ENCODE results near the gene CNTROB. TPM values are rescaled to one million over a fixed set of nuclear protein-coding genes. Genes with fewer than 3 reads are reported as not detected.

Gene CNTROB
- total RNA-seq, 1 experiment from 2014 or later: 30.1 TPM

- H3K18ac ChIP-seq (ENCODE audit: insufficient read length, low read depth, low read length): no peak overlapping the region
- H2BK20ac ChIP-seq (ENCODE audit: low read depth, low read length, poor library complexity, severe bottlenecking): no peak overlapping the region
- H3K9ac ChIP-seq (ENCODE audit: extremely low read depth, insufficient read length, low read length): no peak overlapping the region
- H3K9me3 ChIP-seq (ENCODE audit: control insufficient read depth, low read depth, low read length): no peaks in the 10 kb centered on the region
- H4K8ac ChIP-seq (replicated peaks; ENCODE audit: insufficient read length, low read depth, low read length): no peak overlapping the region
- no CpG with 5 or more reads among the region's 3 CpGs for WGBS (ENCODE audit: extremely low coverage, insufficient read length, low lambda C conversion rate)
- Mint-ChIP-seq H3K4me3 (no peak overlapping the region), H3K27ac (no peak overlapping the region), H3K4me1 (peaks cover 3 to 8% of the 10 kb centered on the region in 2 experiments; a peak in 3 of 4 replicates), H3K9me3 (peaks cover 4 to 8% of the 10 kb centered on the region in 2 experiments; a peak in 4 of 5 replicates), H3K27me3 (ENCODE audit: low read depth) (peaks cover 32% of the 10 kb centered on the region), H3K36me3 (ENCODE audit: insufficient read depth in 1 of 3, low read depth in 3 of 3) (no peaks in the 10 kb centered on the region; a peak in 1 of 7 replicates)
- no peak overlapping the region for H4K91ac ChIP-seq (ENCODE audit: insufficient read length, low read depth, low read length)
- no peak overlapping the region for H3K27ac ChIP-seq (ENCODE audit: insufficient read length, low read depth, low read length)
- H3K56ac ChIP-seq (ENCODE audit: insufficient read length, low read depth, low read length): no peak overlapping the region
- H2BK120ac ChIP-seq (ENCODE audit: low read depth, low read length, poor library complexity, severe bottlenecking): no peak overlapping the region
- H3K27me3 ChIP-seq (ENCODE audit: insufficient read depth, low read length): no peaks in the 10 kb centered on the region
- no peaks in the 10 kb centered on the region for H4K20me1 ChIP-seq (ENCODE audit: control insufficient read depth, insufficient read depth, insufficient read length)
- no peak overlapping the region for H3K4me2 ChIP-seq (ENCODE audit: insufficient read depth, insufficient read length, low read length)
- H3K23me2 ChIP-seq (ENCODE audit: insufficient read length, low read depth, low read length, poor library complexity, severe bottlenecking): peaks cover 5% of the 10 kb centered on the region
- H3K79me2 ChIP-seq (ENCODE audit: insufficient read depth, low read length): no peaks in the 10 kb centered on the region
- H4K5ac ChIP-seq (ENCODE audit: insufficient read length, low read depth, low read length): no peak overlapping the region
- H3K4ac ChIP-seq (ENCODE audit: low read depth, low read length): no peak overlapping the region; the same call in 1 of the 2 replicates
- H2BK5ac ChIP-seq (ENCODE audit: insufficient read length, low read length): no peak overlapping the region
- no peak overlapping the region for H3T11ph ChIP-seq (ENCODE audit: low read length)
- H3K79me1 ChIP-seq (ENCODE audit: insufficient read depth, low read depth, low read length, poor library complexity, severe bottlenecking): no peaks in the 10 kb centered on the region
- no peak overlapping the region for H3K23ac ChIP-seq (ENCODE audit: insufficient read length, low read depth, low read length)
- no peaks in the 10 kb centered on the region; the same call in 1 of the 2 replicates for H3K4me1 ChIP-seq (ENCODE audit: insufficient read depth, low read length)
- H2AK5ac ChIP-seq (ENCODE audit: insufficient read length, low read length): no peak overlapping the region
- H3K14ac ChIP-seq (ENCODE audit: insufficient read depth, low read length): no peak overlapping the region
- no peak for DNase-seq
- H2AFZ ChIP-seq (ENCODE audit: low read length): no peak overlapping the region
- no peak overlapping the region for H2BK12ac ChIP-seq (ENCODE audit: insufficient read length, low read depth, low read length)
- no peak for TF ChIP-seq CTCF (conservative IDR thresholded peaks at IDR 0.05)
- no peak overlapping the region for H2BK15ac ChIP-seq (ENCODE audit: low read depth, low read length)
These were observed 60.9 kb downstream of the CNTROB start for GRCh38 chr17:7992924-7993323.

Measured in H9 (cell line).